H1 (cell line): ENCODE data around the gene KRTAP5-1. TPM values are rescaled to one million over a fixed set of nuclear protein-coding genes. Genes with fewer than 3 reads are reported as not detected.

Experiments used
- CTCF ChIA-PET: fragments of 300-600 bp; sonication (Branson Sonifier 250); formaldehyde crosslinking; loops from one replicate; lab custom pipeline; 2021; ENCODE audit not compliant: partially characterized antibody; lab: Charles Lee
- POLR2A ChIA-PET: fragments of 300-600 bp; sonication (Branson Sonifier 250); formaldehyde crosslinking; loops from one replicate; lab custom pipeline; 2021; ENCODE audit warnings: inconsistent platforms; ENCODE audit not compliant: partially characterized antibody; lab: Charles Lee
- DNase-seq, 2 experiments: peaks; one replicate each; pipeline versions ENCODE4 v3.0.0 to v3.0.0-alpha.2; 2010 to 2022; ENCODE audit warnings: low spot score in 2 of 2, low read depth in 1 of 2, mixed read lengths in 1 of 2
- FAIRE-seq: peaks from 2 replicates; lab custom pipeline; 2011; peaks lifted over from hg19 to GRCh38; lab: Jason Lieb, UNC
- H2AFZ ChIP-seq: 2 replicates; pipeline ENCODE4 v1.8.1; 2012; ENCODE audit warnings: low read length, inconsistent platforms
- H2AK5ac ChIP-seq: 2 replicates; pipeline ENCODE4 v1.6.1; 2013; ENCODE audit warnings: low read depth, low read length
- H2BK120ac ChIP-seq: replicated peaks from 2 replicates; pipeline ENCODE3; 2013; ENCODE audit warnings: low read depth, low read length, inconsistent platforms
- H2BK12ac ChIP-seq: 2 replicates; pipeline ENCODE4 v1.6.1; 2013; ENCODE audit warnings: low read depth, low read length
- H2BK15ac ChIP-seq: 2 replicates; pipeline ENCODE4 v1.6.1; 2013; ENCODE audit warnings: low read length
- H2BK20ac ChIP-seq: 2 replicates; pipeline ENCODE4 v1.6.1; 2013; ENCODE audit warnings: low read length
- H2BK5ac ChIP-seq: 2 replicates; pipeline ENCODE4 v1.6.1; 2013; ENCODE audit warnings: low read depth, low read length
- H3K14ac ChIP-seq: 2 replicates; pipeline ENCODE4 v1.6.1; 2013; ENCODE audit warnings: inconsistent platforms; ENCODE audit not compliant: insufficient read length
- H3K18ac ChIP-seq: 2 replicates; pipeline ENCODE4 v1.6.1; 2013; ENCODE audit warnings: low read length; ENCODE audit errors: extremely low read depth
- H3K23ac ChIP-seq: 2 replicates; pipeline ENCODE4 v1.6.1; 2013; ENCODE audit warnings: inconsistent platforms; ENCODE audit not compliant: insufficient read length
- H3K23me2 ChIP-seq: 2 replicates; pipeline ENCODE4 v1.6.1; 2013; ENCODE audit warnings: low read depth, low read length
- H3K27ac ChIP-seq: 2 replicates; pipeline ENCODE4 v1.6.1; 2011; ENCODE audit warnings: low read depth, low read length, inconsistent platforms
- H3K27me3 ChIP-seq, 4 experiments: replicated peaks in 1 of 4; 1 replicate in 1 of 4; 2 replicates in 3 of 4; pipeline versions ENCODE4 v1.6.1 to v1.8.1; 2011 to 2013; ENCODE audit warnings: low read length in 3 of 4, mild to moderate bottlenecking in 3 of 4, inconsistent platforms in 2 of 4, mixed read lengths in 2 of 4, moderate library complexity in 1 of 4; ENCODE audit not compliant: control insufficient read depth in 3 of 4, insufficient read depth in 3 of 4; ENCODE audit errors: extremely low read depth in 1 of 4
- H3K36me3 ChIP-seq, 4 experiments: 2 replicates each; pipeline versions ENCODE4 v1.6.1 to v1.8.1; 2011 to 2013; ENCODE audit warnings: mild to moderate bottlenecking in 4 of 4, low read length in 3 of 4, moderate library complexity in 2 of 4, control low read depth in 1 of 4, inconsistent platforms in 1 of 4; ENCODE audit not compliant: insufficient read depth in 4 of 4, control insufficient read depth in 2 of 4
- H3K4ac ChIP-seq: replicated peaks from 2 replicates; pipeline ENCODE3; 2013; ENCODE audit warnings: low read length, low read depth, mixed read lengths, inconsistent platforms; ENCODE audit not compliant: insufficient read length
- H3K4me1 ChIP-seq, 4 experiments: replicated peaks in 1 of 4; 1 replicate in 1 of 4; 2 replicates in 3 of 4; pipeline versions ENCODE4 v1.6.1 to v1.8.1; 2011 to 2013; ENCODE audit warnings: low read length in 3 of 4, inconsistent platforms in 2 of 4, mixed read lengths in 1 of 4; ENCODE audit not compliant: insufficient read depth in 4 of 4, control insufficient read depth in 3 of 4
- H3K4me2 ChIP-seq, 2 experiments: 2 replicates each; pipeline versions ENCODE4 v1.6.1 to v1.8.1; 2011 to 2013; ENCODE audit warnings: low read depth in 2 of 2, low read length in 2 of 2, control low read depth in 1 of 2, inconsistent platforms in 1 of 2, mild to moderate bottlenecking in 1 of 2; ENCODE audit not compliant: insufficient read depth in 1 of 2
- H3K4me3 ChIP-seq, 4 experiments: fragments of 200-600, 300-600 bp in 1 of 4; sonication (generic), shearing (Covaris generic), sonication (Bioruptor Twin) in 1 of 4; 2 replicates each; pipeline versions ENCODE4 v1.5.1 to v1.8.1; 2011 to 2016; ENCODE audit warnings: low read length in 4 of 4, low read depth in 3 of 4, control low read depth in 2 of 4, inconsistent platforms in 2 of 4, mild to moderate bottlenecking in 2 of 4, mixed read lengths in 1 of 4, moderate library complexity in 1 of 4; ENCODE audit not compliant: insufficient read depth in 2 of 4; ENCODE audit errors: extremely low read depth in 1 of 4
- H3K56ac ChIP-seq: replicated peaks from 2 replicates; pipeline ENCODE3; 2013; ENCODE audit warnings: low read depth, mild to moderate bottlenecking, mixed read lengths, low read length, inconsistent platforms; ENCODE audit not compliant: insufficient read length
- H3K79me1 ChIP-seq: 2 replicates; pipeline ENCODE4 v1.6.1; 2013; ENCODE audit warnings: low read depth, low read length, control low read depth
- H3K79me2 ChIP-seq, 2 experiments: 2 replicates each; pipeline versions ENCODE4 v1.6.1 to v1.8.1; 2012 to 2013; ENCODE audit warnings: low read length in 2 of 2, mild to moderate bottlenecking in 2 of 2, inconsistent platforms in 1 of 2; ENCODE audit not compliant: insufficient read depth in 2 of 2, control insufficient read depth in 1 of 2
- H3K9ac ChIP-seq, 4 experiments: replicated peaks in 1 of 4; 1 replicate in 1 of 4; 2 replicates in 3 of 4; pipeline versions ENCODE4 v1.6.1 to v1.8.1; 2011 to 2013; ENCODE audit warnings: low read depth in 3 of 4, low read length in 3 of 4, control low read depth in 2 of 4, mild to moderate bottlenecking in 2 of 4, moderate library complexity in 2 of 4, inconsistent platforms in 1 of 4; ENCODE audit errors: extremely low read depth in 1 of 4
- H3K9me3 ChIP-seq, 2 experiments: 2 replicates each; pipeline versions ENCODE4 v1.6.1 to v1.8.1; 2012 to 2013; ENCODE audit warnings: mild to moderate bottlenecking in 2 of 2, moderate library complexity in 2 of 2, control low read depth in 1 of 2, inconsistent platforms in 1 of 2, low read depth in 1 of 2, low read length in 1 of 2, mixed read lengths in 1 of 2; ENCODE audit not compliant: insufficient read depth in 2 of 2
- H4K20me1 ChIP-seq, 2 experiments: replicated peaks in 1 of 2; 2 replicates each; pipeline versions ENCODE3 to v1.8.1; 2011 to 2013; ENCODE audit warnings: inconsistent platforms in 2 of 2, low read length in 2 of 2, mild to moderate bottlenecking in 1 of 2; ENCODE audit not compliant: insufficient read depth in 2 of 2, control insufficient read depth in 1 of 2
- H4K5ac ChIP-seq: 2 replicates; pipeline ENCODE4 v1.6.1; 2013; ENCODE audit warnings: low read length, low read depth, mixed read lengths, inconsistent platforms; ENCODE audit not compliant: insufficient read length
- H4K8ac ChIP-seq: 2 replicates; pipeline ENCODE4 v1.8.0; 2013; ENCODE audit warnings: mild to moderate bottlenecking, moderate library complexity, low read length, inconsistent platforms; ENCODE audit not compliant: insufficient read depth; ENCODE audit errors: extremely low read depth
- H4K91ac ChIP-seq: replicated peaks from 2 replicates; pipeline ENCODE3; 2013; ENCODE audit warnings: low read length, mixed read lengths, inconsistent platforms; ENCODE audit not compliant: insufficient read length
- WGBS, 2 experiments: shearing (Covaris generic) in 1 of 2; methylation state at CpG; one replicate each; pipeline versions ENCODE4 v1.1.6 to v1.1.7; 2013 to 2015; ENCODE audit warnings: low lambda C conversion rate in 2 of 2, mixed read lengths in 2 of 2, inconsistent platforms in 1 of 2, low coverage in 1 of 2, missing lambda C conversion rate in 1 of 2; ENCODE audit not compliant: insufficient replicate concordance in 2 of 2, insufficient coverage in 1 of 2, insufficient read length in 1 of 2; ENCODE audit errors: extremely low coverage in 1 of 2, missing lambda C conversion rate in 1 of 2; 5-methylcytosine and 5-hydroxymethylcytosine counted together
- polyA plus RNA-seq, 7 experiments: library from polyadenylated mRNA; depleted of rRNA in 3 of 7; stranded (reverse) in 5 of 7; unstranded in 2 of 7; fragments of >200 nt in 5 of 7; fragments of 200-250 nt in 2 of 7; gene quantifications; 1 replicate in 5 of 7; 2 replicates in 1 of 7; 4 replicates in 1 of 7; pipeline versions ENCODE4 v1.2.1 to v1.2.3, GENCODE V29; 2011 to 2013; ENCODE audit warnings: missing spikeins in 2 of 7, mixed read lengths in 2 of 7
- total RNA-seq: library from RNA; stranded (reverse); fragmentation: NEBNext Ultra II Directional; extraction: Animal tissue kit (Norgen Biotek cat#: 25700); gene quantifications from 2 replicates; pipeline ENCODE4 v1.2.1, GENCODE V29; 2021

Gene KRTAP5-1
- total and polyA plus RNA-seq, 2 of the 8 experiments (the other 6 are each of a cell fraction or from before 2014, with no cell fraction given), result not detected

GRCh38 chr11:1629326-1630185 lies 44.5 kb upstream of the KRTAP5-1 start, which contains the start of gene KRTAP5-5:
KRTAP5-5 (plus strand) TSS chr11:1629775; CDS start chr11:1629841, 66 bp downstream.
- Histone ChIP-seq H3K23ac (no peak within 1 kb of the TSS), H2BK120ac (no peak within 1 kb of the TSS), H4K8ac (0 out of 2 replicates have a peak within 1 kb of the TSS, but pooled peaks have one; percentile 9), H3K4ac (no peak within 1 kb of the TSS), H2BK12ac (peak within 1 kb of the TSS; percentile 27; the same call in 1 of the 2 replicates), H3K27ac (no peak within 1 kb of the TSS), H3K79me2 (no peaks in the 10 kb centered on the region), H3K27me3 (peaks cover 0 to 16% (median 3%) of the 10 kb centered on the region in 4 experiments; a peak in 5 of 7 replicates), H3K9me3 (no peaks in the 10 kb centered on the region), H4K5ac (no peak within 1 kb of the TSS), H3K4me1 (peaks cover 0 to 4% (median 1%) of the 10 kb centered on the region in 4 experiments; a peak in 4 of 7 replicates), H2BK20ac (no peak within 1 kb of the TSS), H3K14ac (no peak within 1 kb of the TSS), H3K18ac (0 out of 2 replicates have a peak within 1 kb of the TSS, but pooled peaks have one; percentile 28), H3K4me3 (no peak within 1 kb of the TSS), H2AK5ac (no peak within 1 kb of the TSS), H4K20me1 (peaks cover 0 to 2% of the 10 kb centered on the region in 2 experiments), H3K23me2 (no peaks in the 10 kb centered on the region), H2BK5ac (no peak within 1 kb of the TSS), H2BK15ac (peak within 1 kb of the TSS; percentile 72; the same call in 1 of the 2 replicates), H3K79me1 (no peaks in the 10 kb centered on the region), H3K36me3 (no peaks in the 10 kb centered on the region), H2AFZ (peak within 1 kb of the TSS; percentile 94), H3K9ac (no peak within 1 kb of the TSS), H3K4me2 (no peak within 1 kb of the TSS), H4K91ac (no peak within 1 kb of the TSS), H3K56ac (no peak within 1 kb of the TSS)
- CTCF ChIA-PET, result interaction anchor here (0.7 to 6.5 kb wide), 25 partner anchors 10 to 791 kb away, joined by 3 to 47 read pairs (median 4); partner anchors contain the start of gene KRTAP5-2
- POLR2A ChIA-PET, result interaction anchor here (0.6 to 1.6 kb wide), 3 partner anchors 17 to 245 kb away, joined by 3 to 5 read pairs (median 4); no protein-coding TSS in a partner anchor
- WGBS, 2 experiments, result 85% methylated on average over 26 of the region's 26 CpGs; no CpG with 5 or more reads in 1 of the 2 experiments
- FAIRE-seq, result no peak
- DNase-seq, result no peak
